ENCODE data around the gene MORN4. TPM values are rescaled to one million over a fixed set of nuclear protein-coding genes. Genes with fewer than 3 reads are reported as not detected.
A peak's percentile ranks its signal among the peaks of the same experiment; 100 is the strongest.

The MORN4 gene
- total RNA-seq (5.9 TPM), polyA plus RNA-seq (7.6 TPM)

DNA sequence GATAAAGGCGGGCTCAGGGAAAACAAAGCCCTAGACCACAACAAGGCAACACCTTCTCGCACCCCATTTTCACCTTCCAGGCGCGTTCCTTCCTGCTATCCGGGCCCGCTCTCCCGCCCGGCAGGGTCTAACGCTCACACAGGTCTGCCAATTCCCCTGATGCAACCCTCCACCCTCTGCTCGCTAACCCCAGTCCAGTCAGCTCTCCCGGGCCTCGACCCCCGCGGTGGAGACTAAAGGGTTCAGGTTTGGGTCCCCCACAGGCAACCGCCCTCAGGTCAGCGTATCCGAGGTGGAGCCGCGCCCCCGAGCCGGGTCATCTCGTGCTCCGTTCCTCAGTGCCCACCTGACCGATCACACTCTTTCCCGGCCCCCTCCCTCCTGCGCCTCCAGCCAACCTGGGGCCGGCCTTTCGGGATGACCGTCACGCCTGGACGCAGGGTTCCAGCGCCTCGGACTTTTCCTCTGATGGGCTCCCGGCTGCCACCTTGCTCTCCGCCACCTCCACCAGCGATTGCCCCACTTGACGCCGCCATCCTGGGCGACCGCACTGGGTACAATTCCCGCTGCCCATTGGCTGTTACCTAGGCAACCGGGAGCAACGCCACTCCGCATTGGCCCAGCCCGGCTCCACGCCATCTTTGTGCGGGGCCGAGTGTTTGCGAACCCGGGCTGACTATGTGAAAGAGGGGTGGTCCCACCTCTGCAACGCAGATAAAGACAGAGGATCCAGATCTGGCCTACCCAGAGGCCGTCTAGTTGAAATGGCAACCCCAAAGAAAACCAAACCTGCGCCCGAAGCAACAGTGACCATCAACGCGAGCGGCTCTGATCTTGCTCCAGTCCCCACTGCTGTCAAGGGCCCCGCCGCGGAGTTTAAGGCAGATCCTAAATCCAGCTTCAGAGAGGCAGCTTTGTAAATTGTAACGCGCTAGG is at the start of gene MORN4:
Gene MORN4 (minus strand): TSS at position 552 of the 936 bp plus-strand sequence. CDS start 13,847 bp downstream, outside the sequence.
- Histone ChIP-seq H3K27ac (ENCODE audit: low read depth) (no peak within 1 kb of the TSS), H3K4me1 (ENCODE audit: insufficient read depth) (no peaks in the 10 kb centered on the region), H3K36me3 (ENCODE audit: insufficient read depth) (no peaks in the 10 kb centered on the region), H3K4me3 (ENCODE audit: low read depth, low read length) (peak within 1 kb of the TSS; percentile 75)
- DNase-seq (ENCODE audit: extremely low spot score): peak; percentile 86
- WGBS: 3% methylated on average over 62 of the region's 62 CpGs

DNA sequence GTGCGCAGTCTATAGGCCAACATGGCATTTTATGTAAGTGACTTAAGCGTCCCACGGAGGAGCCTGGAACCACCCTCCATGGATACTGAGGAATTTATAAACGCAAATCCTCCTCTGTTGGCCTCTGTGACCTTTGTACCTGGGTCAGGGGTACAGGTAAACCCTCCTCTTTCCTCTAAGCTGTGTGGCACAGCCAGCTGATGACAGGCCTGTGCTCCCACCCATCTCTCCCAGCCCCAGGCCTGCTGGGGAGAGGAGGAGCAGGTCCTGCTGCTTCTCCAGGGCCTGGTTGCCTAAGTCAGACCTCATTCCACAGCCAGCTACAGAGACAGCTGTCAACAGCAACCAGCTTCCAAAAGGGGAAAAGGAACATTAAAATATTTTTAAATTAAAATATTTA is 48.7 kb upstream of the MORN4 start:
- Histone ChIP-seq H3K36me3 (ENCODE audit: insufficient read depth) (no peaks in the 10 kb centered on the region), H3K27ac (ENCODE audit: low read depth) (no peak overlapping the region), H3K4me1 (ENCODE audit: insufficient read depth) (no peaks in the 10 kb centered on the region), H3K4me3 (ENCODE audit: low read depth, low read length) (no peak overlapping the region)
- 86% methylated on average over 4 of the region's 4 CpGs for WGBS
- DNase-seq (ENCODE audit: extremely low spot score): no peak

- Histone ChIP-seq H3K36me3 (ENCODE audit: insufficient read depth) (no peaks in the 10 kb centered on the region), H3K4me1 (ENCODE audit: insufficient read depth) (no peaks in the 10 kb centered on the region)
Observed at GRCh38 chr10:97679594-97679993, 46.3 kb upstream of the MORN4 start.

DNA sequence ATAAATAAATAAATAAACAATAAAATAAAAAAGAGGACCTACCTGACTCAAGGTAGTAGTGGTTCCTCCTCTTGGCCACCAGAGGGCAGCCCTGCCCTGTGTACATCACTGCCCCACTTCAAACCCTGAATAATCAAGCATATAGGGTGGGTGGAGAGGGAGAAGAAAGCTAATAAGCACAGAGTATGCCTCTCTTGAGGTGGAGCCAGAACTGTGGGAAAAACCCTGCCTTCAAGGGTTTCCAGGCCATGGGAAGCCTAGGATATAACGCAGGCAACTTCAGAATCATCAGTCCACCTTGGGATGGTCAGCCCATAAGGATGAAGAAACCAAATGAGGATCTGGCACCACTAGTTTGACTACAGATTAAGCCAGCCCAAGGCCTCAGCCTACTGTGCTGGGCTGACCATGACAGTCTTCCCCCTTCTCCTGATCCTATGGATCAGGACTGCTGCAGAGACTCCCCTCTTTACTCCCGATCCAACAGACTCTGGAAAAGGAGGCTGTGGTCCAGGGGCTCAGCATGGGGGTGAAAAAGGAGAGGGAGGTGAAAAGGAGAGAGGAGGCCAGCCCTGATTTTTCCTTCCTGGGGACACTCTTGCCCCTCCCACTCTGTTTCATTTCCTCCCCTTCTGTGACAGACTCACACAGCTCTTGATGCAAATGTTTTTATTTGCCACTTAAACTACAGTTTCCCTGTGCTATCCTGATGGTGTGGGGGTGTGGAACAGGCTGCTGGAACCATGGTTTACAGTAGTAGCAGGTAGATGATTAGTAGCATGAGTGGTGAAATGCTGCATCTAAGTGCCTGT is 43.7 kb upstream of the MORN4 start:
- no peaks in the 10 kb centered on the region for H3K4me1 ChIP-seq (ENCODE audit: insufficient read depth)
- no peak overlapping the region for H3K27ac ChIP-seq (ENCODE audit: low read depth)
- H3K36me3 ChIP-seq (ENCODE audit: insufficient read depth): no peaks in the 10 kb centered on the region
- 91% methylated on average over 2 of the region's 2 CpGs for WGBS
- no peak overlapping the region for H3K4me3 ChIP-seq (ENCODE audit: low read depth, low read length)
- no peak for DNase-seq (ENCODE audit: extremely low spot score)

More at GRCh38 chr10:97679594-97679993, 46.3 kb upstream of the MORN4 start:
- no peak overlapping the region for H3K4me3 ChIP-seq (ENCODE audit: low read depth, low read length)
- H3K27ac ChIP-seq (ENCODE audit: low read depth): no peak overlapping the region
- DNase-seq (ENCODE audit: extremely low spot score): no peak
- 93% methylated on average over 16 of the region's 16 CpGs for WGBS

DNA sequence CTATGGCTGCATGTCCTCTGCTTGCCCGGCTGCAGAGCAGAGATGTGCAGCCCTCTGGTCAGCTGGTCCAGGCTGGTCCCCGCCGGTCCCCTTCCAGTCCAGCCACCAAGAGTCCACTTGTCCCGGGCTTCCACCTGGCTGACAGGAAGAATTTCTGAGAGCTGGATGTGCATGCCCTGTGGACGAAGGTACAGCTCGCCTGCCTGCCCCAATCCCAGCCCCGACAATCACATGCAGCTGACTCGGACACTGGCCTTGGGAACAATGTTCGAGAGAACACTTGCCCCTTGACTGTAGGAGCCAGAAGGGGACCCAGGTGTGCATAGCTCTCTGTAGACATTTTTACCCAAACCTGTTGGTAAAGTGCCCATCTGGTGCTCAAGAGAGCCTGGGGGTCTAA is 41.9 kb upstream of the MORN4 start:
- no peaks in the 10 kb centered on the region for H3K4me1 ChIP-seq (ENCODE audit: insufficient read depth)
- 93% methylated on average over 9 of the region's 9 CpGs for WGBS
- no peak for DNase-seq (ENCODE audit: extremely low spot score)
- no peak overlapping the region for H3K27ac ChIP-seq (ENCODE audit: low read depth)
- H3K36me3 ChIP-seq (ENCODE audit: insufficient read depth): no peaks in the 10 kb centered on the region
- H3K4me3 ChIP-seq (ENCODE audit: low read depth, low read length): no peak overlapping the region

DNA sequence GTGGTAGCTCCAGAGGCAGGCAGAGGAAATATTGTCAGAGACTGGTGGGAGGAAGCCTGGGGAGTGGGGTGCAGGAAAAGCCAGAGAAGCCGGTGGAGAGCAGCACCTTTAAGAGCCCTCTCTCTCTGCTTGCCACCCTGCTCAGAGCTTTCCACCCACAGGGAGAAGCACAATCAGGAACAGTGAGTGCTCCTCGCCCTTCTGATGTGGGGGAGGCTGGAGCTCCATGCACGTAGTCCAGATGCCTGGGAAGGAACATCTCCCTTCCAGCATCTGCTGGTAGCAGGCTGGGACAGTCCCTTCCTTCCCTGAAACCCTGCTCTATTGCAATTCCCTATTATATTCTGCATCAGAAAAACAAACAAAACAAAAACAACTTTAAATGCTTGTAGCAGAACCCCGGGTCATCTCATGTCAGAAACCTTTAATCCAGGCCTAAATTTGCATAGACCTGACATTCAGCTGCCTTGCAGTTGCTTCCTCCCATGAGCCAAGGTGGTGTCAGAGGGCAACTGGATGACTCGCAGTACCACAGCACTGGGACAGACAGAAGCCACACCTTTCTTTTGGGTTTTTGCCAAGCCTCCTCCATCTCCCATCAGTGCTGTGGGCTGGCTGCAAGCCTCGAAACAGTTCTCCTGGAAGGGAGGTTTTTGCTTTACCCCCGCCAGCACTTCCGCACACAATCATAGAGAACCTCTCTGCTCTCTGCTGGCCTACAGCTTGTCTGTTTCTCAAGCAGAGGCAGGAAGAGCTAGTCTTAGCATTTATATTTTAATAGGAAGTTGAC is 40.6 kb upstream of the MORN4 start:
- DNase-seq (ENCODE audit: extremely low spot score): no peak
- WGBS: 77% methylated on average over 8 of the region's 8 CpGs

GRCh38 chr10:97669571-97669970 is 36.3 kb upstream of the MORN4 start:
- WGBS: 78% methylated on average over 1 of the region's 1 CpG
- no peak for DNase-seq (ENCODE audit: extremely low spot score)
- H3K27ac ChIP-seq (ENCODE audit: low read depth): no peak overlapping the region
- H3K4me1 ChIP-seq (ENCODE audit: insufficient read depth): no peaks in the 10 kb centered on the region
- no peak overlapping the region for H3K4me3 ChIP-seq (ENCODE audit: low read depth, low read length)
- peaks cover 2% of the 10 kb centered on the region for H3K36me3 ChIP-seq (ENCODE audit: insufficient read depth)

More for the DNA sequence above, 40.6 kb upstream of the MORN4 start:
- no peak overlapping the region for H3K27ac ChIP-seq (ENCODE audit: low read depth)
- H3K4me3 ChIP-seq (ENCODE audit: low read depth, low read length): no peak overlapping the region
- no peaks in the 10 kb centered on the region for H3K36me3 ChIP-seq (ENCODE audit: insufficient read depth)
- H3K4me1 ChIP-seq (ENCODE audit: insufficient read depth): no peaks in the 10 kb centered on the region

DNA sequence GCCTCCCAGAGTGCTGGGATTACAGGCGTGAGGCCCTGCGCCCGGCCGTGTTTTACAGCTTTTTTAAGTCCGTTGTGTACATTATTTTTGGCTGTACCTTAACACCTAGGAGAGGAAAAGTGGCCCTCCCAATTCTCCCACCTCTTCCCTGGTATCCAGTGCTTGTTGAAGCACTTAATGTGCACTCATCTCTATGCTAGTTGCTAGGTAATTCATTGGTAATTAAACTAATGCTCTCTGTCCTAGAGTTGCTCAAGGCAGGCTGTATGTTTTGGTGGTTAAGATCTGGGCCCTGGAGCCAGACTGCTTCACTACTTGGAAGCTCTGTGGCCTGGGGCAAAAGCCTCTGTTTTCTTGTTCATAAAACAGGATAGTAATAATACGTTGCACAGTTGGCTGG is 34.2 kb upstream of the MORN4 start:
- Histone ChIP-seq H3K36me3 (ENCODE audit: insufficient read depth) (peaks cover 2% of the 10 kb centered on the region), H3K4me1 (ENCODE audit: insufficient read depth) (no peaks in the 10 kb centered on the region), H3K4me3 (ENCODE audit: low read depth, low read length) (no peak overlapping the region), H3K27ac (ENCODE audit: low read depth) (no peak overlapping the region)
- WGBS: 83% methylated on average over 6 of the region's 6 CpGs
- no peak for DNase-seq (ENCODE audit: extremely low spot score)

DNA sequence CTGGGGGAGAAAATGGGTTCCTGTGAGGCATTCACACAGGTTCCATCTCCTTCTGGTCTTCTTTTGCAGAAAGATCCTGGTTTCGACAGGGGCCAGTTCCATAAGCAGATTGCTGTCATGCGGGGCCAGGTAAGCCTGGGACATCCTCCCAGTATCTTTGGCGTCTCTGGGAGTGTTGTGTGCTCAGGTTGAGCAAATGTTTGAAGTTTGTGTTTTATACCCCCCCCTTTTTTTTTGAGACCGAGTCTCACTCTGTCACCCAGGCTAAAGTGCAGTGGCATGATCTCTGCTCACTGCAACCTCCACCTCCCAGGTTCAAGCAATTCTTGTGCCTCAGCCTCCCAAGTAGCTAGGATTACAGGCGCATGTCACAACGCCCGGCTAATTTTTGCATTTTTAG is 33.7 kb upstream of the MORN4 start:
- H3K27ac ChIP-seq (ENCODE audit: low read depth): no peak overlapping the region
- no peaks in the 10 kb centered on the region for H3K4me1 ChIP-seq (ENCODE audit: insufficient read depth)
- H3K36me3 ChIP-seq (ENCODE audit: insufficient read depth): peaks cover 2% of the 10 kb centered on the region
- WGBS: 93% methylated on average over 7 of the region's 7 CpGs
- no peak for DNase-seq (ENCODE audit: extremely low spot score)
- no peak overlapping the region for H3K4me3 ChIP-seq (ENCODE audit: low read depth, low read length)

- DNase-seq (ENCODE audit: extremely low spot score): no peak
- no peaks in the 10 kb centered on the region for H3K4me1 ChIP-seq (ENCODE audit: insufficient read depth)
- WGBS: 86% methylated on average over 1 of the region's 1 CpG
- no peak overlapping the region for H3K4me3 ChIP-seq (ENCODE audit: low read depth, low read length)
- H3K27ac ChIP-seq (ENCODE audit: low read depth): no peak overlapping the region
- H3K36me3 ChIP-seq (ENCODE audit: insufficient read depth): peaks cover 2% of the 10 kb centered on the region
Observed at GRCh38 chr10:97664282-97664850, 31.1 kb upstream of the MORN4 start.

- WGBS: 28% methylated on average over 1 of the region's 1 CpG
- H3K27ac ChIP-seq (ENCODE audit: low read depth): no peak overlapping the region
- H3K4me3 ChIP-seq (ENCODE audit: low read depth, low read length): no peak overlapping the region
- H3K36me3 ChIP-seq (ENCODE audit: insufficient read depth): peaks cover 3% of the 10 kb centered on the region
- H3K4me1 ChIP-seq (ENCODE audit: insufficient read depth): no peaks in the 10 kb centered on the region
- no peak for DNase-seq (ENCODE audit: extremely low spot score)
Observed at GRCh38 chr10:97659589-97659988, 26.3 kb upstream of the MORN4 start.

GRCh38 chr10:97656777-97657176 is 23.5 kb upstream of the MORN4 start:
- Histone ChIP-seq H3K4me3 (ENCODE audit: low read depth, low read length) (no peak overlapping the region), H3K27ac (ENCODE audit: low read depth) (no peak overlapping the region), H3K4me1 (ENCODE audit: insufficient read depth) (no peaks in the 10 kb centered on the region), H3K36me3 (ENCODE audit: insufficient read depth) (peaks cover 6% of the 10 kb centered on the region)
- DNase-seq (ENCODE audit: extremely low spot score): no peak
- WGBS: 94% methylated on average over 5 of the region's 5 CpGs

DNA sequence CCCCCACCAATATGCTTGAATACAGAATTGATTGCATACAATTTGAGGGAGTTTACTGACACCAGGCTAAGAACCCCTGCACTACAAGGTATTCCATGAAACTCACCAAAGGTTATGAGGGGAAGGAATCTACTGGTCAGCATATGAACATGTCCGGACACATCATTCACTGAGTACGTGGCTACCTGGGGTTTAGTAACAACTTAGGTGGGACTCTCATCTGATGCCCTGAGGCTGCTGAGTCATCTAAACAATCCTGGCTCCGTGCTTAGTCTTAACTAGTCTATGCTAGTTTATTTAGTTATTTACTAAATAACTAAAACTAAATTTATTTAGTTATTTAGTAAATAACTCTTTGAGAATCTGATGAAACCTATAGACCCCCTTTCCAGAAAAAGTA is 18.5 kb upstream of the MORN4 start:
- whole genome bisulfite sequencing: 84% methylated on average over 3 of the region's 3 CpGs
- H3K4me1 ChIP-seq (ENCODE audit: insufficient read depth): no peaks in the 10 kb centered on the region
- H3K4me3 ChIP-seq (ENCODE audit: low read depth, low read length): no peak overlapping the region
- peaks cover 4% of the 10 kb centered on the region for H3K36me3 ChIP-seq (ENCODE audit: insufficient read depth)
- DNase-seq (ENCODE audit: extremely low spot score): no peak
- H3K27ac ChIP-seq (ENCODE audit: low read depth): no peak overlapping the region
